Ramos (cell line): ENCODE measurements around the gene ZDHHC14.
"Not testable (repeated sequence)": the region's sequence is repeated elsewhere in the genome, so short reads cannot be mapped to it uniquely, and the experiment has no call there.

Source experiments
- in situ Hi-C: fragments of 300-500 bp; cut with MboI; formaldehyde crosslinking; loops from one replicate; pipeline ENCODE4 v1.14.3; 2022; ENCODE audit warnings: low sequenced_read_pairs; ENCODE audit not compliant: unreplicated experiment

Gene ZDHHC14

DNA sequence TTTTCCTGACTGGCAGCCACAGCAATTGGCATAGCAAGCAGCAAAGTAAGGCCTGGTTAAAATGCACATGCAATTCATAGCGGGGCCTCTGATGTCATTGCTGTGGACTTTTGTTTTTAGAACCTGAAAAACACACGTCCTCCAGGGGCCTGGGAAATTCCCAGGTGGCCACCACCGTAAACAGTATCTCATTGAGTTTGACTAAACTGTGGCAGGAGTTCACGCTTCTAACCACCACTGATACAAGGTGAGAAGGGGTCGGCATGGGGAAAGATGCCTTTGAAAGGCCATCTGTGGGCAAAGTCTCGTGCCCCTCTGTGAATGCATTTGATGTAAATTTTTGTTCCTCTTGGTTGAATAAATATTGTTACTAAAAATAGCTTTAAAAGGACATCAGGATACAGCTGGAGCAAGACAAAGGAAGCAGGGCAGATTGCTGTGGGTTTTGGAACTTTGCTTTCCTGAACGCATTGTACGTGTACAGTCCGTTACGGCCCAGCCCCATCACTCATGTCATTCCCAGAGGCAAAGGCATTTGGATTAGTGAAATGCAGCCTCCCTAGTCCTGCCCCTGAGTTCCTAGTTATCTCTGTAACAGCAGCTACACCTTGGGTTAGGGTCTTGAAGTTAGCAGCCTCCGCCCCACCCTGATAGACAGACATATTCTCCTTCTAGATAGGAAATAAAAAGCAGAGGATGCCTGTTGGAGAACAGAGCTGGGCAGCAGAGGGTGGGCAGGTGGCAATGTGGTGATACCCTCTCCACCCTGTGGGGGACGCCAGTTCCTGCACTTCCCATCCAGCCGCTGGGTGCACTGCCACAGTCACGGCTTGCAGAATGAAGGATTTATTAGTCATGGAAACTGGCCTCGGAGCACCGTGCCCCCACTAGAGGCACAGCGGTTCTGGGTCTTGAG is 80.3 kb downstream of the ZDHHC14 start:
- in situ Hi-C loops: no loop called here

DNA sequence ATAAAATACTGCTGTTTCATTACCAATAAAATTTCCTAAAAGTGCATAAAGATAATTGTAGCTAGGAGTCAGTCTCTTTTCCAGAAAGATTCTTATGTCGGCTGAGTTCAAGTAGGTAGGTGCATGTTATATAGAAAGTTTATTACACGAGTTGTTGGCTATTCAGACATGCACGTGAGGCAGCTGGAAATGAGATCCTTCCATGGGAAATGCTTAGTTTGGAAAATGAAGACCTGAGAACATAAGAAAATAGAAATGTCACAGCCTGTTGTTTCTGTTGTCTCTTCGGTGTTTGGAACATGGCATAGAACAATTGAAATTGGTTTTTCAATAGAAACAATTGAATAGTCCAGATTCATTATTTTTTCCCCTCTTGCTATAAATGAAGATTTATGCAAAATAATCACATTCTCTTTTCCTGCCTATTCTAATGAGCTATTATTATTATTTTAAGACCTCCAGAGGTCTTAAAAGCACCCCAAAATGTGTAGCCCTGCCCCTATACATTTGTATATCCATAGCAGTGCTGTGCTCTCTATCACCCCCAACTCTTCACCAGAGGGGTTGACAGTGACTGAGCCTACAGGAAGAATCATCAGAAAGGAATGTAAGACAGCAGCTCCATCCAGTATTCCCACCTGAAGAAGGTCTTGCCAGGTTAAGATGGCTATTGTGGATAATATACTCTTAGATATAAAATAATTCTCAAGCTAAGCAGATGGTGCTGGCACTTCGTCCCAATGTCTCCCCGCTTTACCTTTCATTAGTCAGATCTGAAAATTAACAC is 82.2 kb downstream of the ZDHHC14 start:
- in situ Hi-C loops: no loop called here

DNA sequence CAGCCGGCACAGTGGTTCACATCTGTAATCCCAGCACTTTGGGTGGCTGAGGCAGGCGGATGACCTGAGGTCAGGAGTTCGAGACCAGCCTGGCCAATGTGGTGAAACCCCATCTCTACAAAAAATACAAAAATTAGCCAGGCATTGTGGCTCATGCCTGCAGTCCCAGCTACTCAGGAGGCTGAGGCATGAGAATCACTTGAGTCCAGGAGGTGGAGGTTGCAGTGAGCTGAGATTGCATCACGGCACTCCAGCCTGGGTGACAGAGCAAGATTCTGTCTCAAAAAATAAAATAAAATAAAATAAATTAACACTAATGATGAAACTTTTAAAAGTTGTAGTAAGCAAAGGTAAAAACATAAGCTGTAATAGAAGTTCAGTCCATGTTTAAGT is 82.7 kb downstream of the ZDHHC14 start:
- in situ Hi-C loops: not testable (repeated sequence)

DNA sequence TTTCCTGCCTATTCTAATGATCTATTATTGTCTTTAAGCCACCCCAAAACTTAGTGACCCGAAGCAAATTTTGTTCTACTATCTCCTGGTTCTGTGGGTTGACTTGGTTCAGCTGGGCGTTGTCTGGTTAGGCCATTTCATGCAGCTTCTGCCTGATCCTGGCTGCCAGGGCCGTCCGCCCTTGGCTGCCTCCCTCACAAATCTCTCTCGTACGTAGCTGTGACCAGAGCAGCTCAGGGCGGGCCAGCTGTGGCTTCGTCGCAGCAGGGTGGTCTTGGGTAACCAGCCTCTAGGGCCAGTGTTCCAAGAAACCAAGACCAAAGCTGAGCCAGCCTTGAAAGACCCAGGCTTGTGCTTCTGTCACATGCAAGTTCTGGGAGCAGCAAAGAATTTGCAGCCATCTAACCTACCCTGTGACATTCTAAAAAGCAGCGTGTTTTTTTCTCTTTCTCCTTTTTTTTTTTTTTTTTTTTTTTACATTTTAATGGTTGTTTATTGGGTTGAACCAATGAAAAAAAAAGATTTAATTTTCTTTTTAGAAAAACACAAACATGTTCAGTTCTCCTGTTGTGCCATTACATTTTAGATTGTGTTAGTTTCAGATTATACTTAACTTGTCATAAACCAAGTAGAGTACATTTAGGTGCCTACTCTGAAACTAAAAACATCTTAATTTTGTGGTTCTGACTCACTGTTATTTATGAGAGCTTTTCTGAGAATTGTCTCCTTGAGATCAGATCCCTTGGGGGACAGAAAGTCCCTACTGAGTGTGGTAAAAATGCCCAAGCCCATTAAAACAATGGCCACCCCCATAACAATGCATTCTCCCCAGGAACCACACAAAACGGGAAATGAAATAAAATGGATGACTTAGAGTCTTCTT is 83.9 kb downstream of the ZDHHC14 start:
- in situ Hi-C loops: no loop called here

DNA sequence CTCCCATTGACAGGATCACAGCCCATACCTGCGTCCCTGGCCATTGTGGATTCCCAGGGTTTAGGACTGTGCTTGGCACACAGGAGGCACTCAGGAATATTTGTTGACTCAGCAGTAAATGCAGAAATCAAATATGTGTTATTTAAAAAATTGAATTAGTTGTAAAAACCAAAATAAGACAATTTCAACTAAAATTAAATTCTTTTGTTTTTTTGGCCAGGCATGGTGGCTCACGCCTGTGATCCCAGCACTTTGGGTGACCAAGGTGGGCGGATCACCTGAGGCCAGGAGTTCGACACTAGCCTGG is 85.3 kb downstream of the ZDHHC14 start:
- in situ Hi-C loops: no loop called here

DNA sequence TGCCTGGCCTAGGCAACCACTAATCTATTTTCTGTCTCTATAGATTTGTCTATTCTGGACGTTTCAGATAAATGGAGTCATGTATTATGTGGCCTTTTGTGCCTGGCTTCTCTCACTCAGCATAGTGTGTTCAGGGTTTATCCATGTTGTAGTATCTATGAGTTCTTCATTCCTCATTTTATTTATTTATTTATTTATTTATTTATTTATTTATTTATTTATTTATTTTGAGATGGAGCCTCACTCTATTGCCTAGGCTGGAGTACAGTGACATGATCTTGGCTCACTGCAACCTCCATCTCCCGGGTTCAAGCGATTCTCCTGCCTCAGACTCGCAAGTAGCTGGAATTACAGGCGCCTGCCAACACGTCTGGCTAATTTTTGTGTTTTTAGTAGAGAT is 86.3 kb downstream of the ZDHHC14 start:
- in situ Hi-C loops: not testable (repeated sequence)

DNA sequence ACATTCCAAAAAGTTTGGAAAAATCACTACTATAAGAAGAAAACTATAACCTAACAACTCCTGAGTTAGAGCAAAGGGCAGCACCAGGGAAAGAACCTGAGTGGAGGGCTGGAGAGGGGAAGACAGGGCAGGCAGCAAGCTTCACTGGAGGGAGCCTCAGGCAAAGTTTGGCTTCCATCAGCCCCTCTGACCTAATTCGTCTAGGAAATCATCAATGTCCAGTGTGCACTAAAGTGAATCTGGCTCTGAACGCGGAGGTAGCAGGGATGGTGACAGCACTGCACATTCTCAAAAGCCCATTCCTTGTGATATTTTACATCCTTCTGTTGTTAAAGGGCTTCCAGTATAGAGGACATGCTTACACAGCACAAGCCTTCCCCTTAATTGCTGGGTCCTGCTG is 87.1 kb downstream of the ZDHHC14 start:
- in situ Hi-C loops: no loop called here

DNA sequence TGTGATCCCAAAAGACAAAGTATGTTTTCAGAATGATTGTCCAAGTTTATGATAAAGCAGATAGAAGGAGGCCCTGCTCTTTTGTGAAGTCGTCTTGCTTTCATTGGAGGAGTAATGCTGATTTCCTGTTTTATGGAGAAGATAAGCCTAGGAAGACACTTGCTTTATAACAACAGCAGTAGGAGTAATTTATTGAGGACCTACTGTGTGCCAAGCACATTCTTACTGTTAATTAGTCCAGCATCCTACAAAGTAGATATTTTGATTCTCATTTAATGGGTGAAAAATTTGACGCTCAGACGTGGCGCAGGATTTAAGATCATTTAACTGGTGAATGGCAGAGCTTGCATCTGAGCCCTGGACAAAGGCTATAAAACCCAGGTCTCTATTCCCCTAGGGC is 87.6 kb downstream of the ZDHHC14 start:
- in situ Hi-C loops: no loop called here

DNA sequence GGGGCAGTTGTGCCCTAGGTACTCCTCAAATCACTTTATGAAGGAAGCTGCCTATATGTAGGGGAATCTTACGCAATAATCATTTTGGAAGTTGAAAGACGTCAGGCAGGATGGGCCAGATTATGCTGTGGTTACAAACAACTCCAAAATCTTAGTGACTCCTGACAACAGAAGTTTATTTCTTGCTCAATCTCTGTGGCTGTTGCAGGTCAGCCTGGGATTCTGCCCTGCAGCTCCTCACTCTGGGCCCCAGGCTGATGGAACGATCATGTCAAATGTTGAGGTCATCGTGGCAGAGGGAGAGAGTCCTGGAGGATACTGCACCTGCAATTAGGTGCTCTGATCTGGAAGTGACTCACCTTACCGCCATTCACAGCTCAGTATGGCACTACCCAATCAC is 88.4 kb downstream of the ZDHHC14 start:
- in situ Hi-C loops: no loop called here

DNA sequence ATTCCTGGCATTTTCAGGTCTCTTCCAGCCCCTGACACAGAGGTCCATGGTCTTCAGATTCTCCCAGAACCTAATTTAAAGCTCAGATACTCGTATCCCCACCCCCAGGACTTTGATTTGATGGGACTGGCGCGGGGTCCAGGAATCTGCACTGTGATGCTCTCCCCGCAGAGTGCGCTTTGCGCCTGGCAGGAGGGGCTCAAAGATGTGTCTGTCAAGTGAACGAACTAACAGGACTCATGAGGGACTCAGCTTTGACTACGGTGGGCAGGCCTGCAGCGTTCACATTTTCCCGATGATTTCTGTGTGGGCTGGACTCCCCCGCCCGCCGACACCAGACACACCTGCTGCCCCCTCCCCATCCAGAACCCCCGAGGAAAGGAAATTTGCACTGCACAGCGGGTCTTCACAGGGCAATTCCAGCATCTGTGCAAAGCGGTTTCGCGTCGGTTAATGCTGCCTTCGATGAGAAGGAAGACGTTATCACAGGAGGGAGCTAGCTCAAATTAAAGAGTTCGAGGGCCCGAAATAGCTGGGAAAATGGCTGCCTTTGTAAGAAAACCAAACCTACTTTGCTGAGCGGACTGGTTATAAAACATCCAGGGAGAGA is 90.2 kb downstream of the ZDHHC14 start:
- in situ Hi-C loops: no loop called here

DNA sequence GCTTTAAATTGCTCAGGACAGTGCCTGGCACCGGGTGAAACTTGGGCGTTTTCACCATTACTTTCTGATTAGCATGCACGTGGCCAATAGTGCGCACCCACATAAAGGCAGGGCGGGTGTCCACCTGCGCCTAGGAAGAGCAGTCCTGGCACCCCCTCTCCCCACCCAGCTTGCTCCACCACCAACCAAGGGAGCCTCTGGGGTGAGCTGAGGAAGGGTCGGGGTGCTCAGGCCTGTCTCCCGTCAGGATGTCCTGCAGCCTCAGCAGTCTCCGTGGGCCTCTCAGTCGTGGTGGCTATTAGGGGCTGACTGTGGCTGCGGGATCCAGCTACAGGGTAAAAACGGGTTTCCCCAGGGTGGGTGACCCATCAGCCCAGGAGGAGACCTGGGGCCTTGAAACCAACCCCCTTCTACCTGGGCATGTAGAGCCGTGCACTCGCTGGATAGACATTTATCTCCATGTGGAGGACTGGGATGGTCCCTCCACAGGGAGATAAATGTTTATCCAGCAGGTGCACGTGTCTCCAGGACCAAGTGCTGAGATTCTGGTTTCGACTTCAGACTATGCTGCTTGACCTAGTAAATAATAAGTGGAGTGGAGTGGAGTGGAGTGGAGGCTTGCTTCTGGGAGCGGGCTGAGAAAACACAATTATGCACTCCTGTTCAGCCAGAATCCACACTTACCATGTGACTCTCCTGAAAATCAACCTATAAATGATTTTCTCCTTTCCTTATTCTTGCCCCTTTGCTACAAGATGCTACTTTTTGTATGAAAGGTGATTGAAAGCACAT is 91.1 kb downstream of the ZDHHC14 start:
- in situ Hi-C loops: no loop called here

DNA sequence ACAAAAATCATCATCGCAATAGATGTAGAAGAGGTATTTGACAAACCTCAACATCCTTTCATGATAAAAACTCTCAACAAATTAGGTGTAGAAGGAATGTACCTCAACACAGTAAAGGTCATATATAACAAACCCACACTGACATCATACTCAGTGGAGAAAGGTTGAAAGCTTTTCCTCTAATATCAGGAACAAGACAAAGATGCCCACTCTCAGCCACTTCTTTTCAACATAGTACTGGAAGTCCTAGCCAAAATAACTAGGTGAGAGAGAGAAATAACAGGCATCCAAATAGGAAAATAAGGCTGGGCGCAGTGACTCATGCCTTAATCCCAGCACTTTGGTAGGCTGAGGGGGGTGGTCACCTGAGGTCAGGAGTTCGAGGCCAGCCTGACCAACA is 95.8 kb downstream of the ZDHHC14 start:
- in situ Hi-C loops: no loop called here

DNA sequence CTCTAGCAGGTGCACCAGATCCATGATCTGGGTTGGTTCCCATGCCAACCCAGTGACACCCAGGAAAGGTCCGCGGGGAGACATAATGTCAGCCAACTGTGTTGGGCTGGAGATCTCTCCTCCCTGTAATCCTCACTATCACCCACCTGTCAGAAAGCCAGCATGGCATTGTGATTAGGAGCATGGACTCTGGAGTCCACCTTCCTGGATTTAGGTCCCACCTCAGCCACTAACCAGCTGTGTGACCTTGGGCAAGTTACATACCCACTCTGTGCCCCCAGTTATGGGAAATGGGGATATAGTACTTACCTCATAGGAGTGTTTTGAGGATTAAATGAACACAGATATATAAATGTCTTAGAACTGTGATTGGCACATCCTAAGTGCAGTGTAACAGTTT is 97.9 kb downstream of the ZDHHC14 start:
- in situ Hi-C loops: no loop called here

DNA sequence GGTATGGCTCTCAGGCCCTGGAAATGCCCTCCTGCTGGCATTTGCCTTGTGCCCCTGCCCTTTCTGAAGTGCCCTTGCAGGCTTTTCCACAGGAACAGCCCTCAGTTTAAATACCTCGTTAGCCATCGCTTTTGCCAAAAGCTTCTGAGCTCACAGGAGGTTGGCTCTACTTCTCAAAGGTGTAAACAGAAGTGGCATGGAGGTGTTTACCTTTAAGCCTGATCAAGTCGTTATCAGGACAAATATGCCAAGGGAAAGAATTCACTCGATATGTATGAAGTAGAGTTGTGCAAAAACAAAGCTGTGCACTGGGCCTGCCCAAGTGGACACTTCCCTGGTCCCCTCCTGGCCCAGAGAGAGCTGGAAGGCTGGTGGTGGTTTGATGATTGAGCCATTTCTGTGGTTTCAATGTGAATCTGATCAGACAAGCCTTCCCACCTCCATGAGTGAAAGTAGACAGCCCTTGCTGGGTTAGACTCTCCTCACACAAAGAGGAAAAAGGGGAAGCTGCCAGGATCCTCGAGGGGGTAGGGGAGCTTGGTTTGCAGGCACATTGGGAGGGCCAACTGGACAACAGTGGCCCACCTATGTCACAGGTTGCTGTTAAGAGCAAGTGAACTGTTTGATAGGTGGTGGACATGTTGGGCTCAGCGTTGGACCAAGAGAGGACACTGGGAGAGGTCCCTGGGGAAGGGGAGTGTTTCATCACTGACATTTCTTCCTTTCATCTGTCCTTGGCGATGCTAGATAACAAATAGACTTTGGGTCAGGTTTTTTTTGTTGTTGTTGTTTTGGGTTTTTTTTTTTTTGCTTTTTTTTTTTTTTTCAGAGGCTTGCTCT is 98.7 kb downstream of the ZDHHC14 start:
- in situ Hi-C loops: no loop called here

DNA sequence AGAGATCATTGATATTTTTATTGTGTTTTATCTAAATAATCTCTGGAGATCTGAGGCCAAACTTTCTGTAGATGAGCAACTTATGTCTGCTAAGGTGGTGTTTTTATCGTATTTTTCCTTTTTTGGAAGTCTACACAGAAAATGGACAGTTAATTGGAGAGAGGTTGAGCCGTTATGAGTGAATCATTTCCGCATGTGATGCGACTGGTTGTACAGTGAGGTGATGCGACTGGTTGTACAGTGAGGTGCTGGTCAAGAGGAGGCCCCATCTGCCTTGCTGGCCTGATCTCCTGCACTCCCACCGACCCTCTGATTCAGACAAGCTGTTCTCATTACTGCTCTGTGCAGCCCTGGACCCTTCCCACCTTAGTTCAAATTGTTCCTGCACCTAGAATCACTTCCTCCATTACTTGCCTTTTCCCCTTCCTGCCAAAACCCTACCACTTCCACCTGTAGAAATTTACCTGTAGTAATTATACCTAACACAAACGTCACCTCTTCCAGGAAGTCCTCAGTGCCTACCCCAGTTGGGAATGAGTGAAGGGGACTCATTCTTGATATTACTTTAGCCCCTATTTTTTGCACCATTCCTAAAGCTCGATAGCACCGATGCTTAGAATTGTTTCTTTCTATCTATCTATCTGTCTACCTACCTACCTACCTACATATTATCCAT is 100.3 kb downstream of the ZDHHC14 start:
- in situ Hi-C loops: no loop called here

DNA sequence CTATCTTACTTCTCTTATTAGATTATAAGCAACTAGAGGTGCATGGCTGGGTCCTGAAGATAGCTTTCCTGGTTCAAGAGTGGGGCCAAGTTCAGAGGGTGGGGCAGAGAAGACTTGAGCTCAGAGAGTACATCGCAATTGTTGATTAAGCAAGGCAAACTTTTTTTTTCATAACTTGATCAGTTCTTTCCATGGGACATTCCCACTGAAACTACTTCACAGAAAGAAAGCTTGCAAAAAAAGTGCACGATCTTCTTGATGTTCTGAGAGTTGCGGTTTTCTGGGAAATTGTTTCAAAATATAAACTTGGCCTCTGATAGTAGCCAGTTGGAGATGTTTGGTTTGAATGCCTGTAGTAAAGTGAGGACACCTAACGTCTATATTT is 100.9 kb downstream of the ZDHHC14 start:
- in situ Hi-C loops: no loop called here

DNA sequence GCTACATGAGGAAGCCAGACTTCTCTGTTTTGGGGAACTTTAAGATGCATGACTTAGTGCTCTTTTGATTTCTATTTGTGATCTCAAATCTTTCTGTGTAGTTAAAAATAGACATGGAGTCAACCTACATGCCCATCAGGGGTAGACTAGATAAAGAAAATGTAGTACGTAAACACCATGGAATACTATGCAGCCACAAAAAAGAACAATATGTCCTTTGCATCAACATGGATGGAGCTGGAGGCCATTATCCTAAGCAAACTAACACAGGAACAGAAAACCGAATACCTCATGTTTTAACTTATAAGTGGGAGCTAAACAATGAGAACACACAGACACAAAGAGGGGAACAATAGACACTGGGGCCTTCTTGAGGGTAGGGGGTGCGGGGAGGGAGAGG is 102.8 kb downstream of the ZDHHC14 start:
- in situ Hi-C loops: no loop called here

DNA sequence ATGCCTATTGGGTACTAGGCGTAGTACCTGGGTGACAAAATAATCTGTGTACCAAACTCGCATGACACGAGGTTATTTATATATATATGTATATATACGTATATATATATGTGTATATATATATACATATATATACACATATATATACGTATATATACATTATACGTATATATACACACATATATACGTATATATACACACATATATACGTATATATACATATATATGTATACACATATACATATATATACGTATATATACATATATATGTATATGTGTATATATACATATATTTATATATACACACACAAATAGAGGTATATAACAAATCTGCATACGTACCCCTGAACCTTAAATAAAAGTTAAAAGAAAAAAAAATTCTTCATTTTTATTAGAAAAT is 103.2 kb downstream of the ZDHHC14 start:
- in situ Hi-C loops: no loop called here
